HL-60 (cell line): Measurements from ENCODE around the gene CACNA1C.

Experiments
- DNase-seq, 2 experiments: peaks; one replicate each; pipeline ENCODE4 v3.0.0-alpha.2; 2010 to 2020; ENCODE audit warnings: low read depth in 1 of 2, low spot score in 1 of 2
- H3K27ac ChIP-seq: fragments of 250-450 bp; sonication (Bioruptor Pico); replicated peaks from 2 replicates; pipeline ENCODE4 v1.5.1; 2020; ENCODE audit warnings: mild to moderate bottlenecking, moderate library complexity
- H3K27me3 ChIP-seq: fragments of 250-450 bp; sonication (Bioruptor Pico); 2 replicates; pipeline ENCODE4 v1.5.1; 2021; ENCODE audit warnings: mild to moderate bottlenecking, moderate library complexity; ENCODE audit not compliant: insufficient read depth, poor library complexity, severe bottlenecking
- H3K4me3 ChIP-seq: replicated peaks from 2 replicates; pipeline ENCODE4 v1.5.1; 2011; ENCODE audit warnings: mild to moderate bottlenecking, control low read depth, low read length; ENCODE audit not compliant: insufficient read depth
- GABPA ChIP-seq: IDR thresholded peaks from 2 replicates; pipeline ENCODE4 v1.6.1; 2012; ENCODE audit warnings: low read depth
- POLR2AphosphoS5 ChIP-seq: IDR thresholded peaks from 2 replicates; pipeline ENCODE4 v1.6.1; 2012; ENCODE audit warnings: low read depth
- SPI1 ChIP-seq: IDR thresholded peaks from 2 replicates; pipeline ENCODE4 v1.6.1; 2012; ENCODE audit warnings: low read depth, mild to moderate bottlenecking, borderline replicate concordance
- TF ChIP-seq, protein P1 (sequence below): IDR thresholded peaks from one replicate; pipeline ENCODE4 v1.5.1; 2011; ENCODE audit warnings: low read length, control low read depth, inconsistent platforms; ENCODE audit not compliant: insufficient read depth
- TF ChIP-seq, protein P2 (sequence below): IDR thresholded peaks from 2 replicates; pipeline ENCODE4 v1.6.1; 2012; ENCODE audit warnings: low read depth; ENCODE audit not compliant: insufficient replicate concordance

CACNA1C gene

DNA sequence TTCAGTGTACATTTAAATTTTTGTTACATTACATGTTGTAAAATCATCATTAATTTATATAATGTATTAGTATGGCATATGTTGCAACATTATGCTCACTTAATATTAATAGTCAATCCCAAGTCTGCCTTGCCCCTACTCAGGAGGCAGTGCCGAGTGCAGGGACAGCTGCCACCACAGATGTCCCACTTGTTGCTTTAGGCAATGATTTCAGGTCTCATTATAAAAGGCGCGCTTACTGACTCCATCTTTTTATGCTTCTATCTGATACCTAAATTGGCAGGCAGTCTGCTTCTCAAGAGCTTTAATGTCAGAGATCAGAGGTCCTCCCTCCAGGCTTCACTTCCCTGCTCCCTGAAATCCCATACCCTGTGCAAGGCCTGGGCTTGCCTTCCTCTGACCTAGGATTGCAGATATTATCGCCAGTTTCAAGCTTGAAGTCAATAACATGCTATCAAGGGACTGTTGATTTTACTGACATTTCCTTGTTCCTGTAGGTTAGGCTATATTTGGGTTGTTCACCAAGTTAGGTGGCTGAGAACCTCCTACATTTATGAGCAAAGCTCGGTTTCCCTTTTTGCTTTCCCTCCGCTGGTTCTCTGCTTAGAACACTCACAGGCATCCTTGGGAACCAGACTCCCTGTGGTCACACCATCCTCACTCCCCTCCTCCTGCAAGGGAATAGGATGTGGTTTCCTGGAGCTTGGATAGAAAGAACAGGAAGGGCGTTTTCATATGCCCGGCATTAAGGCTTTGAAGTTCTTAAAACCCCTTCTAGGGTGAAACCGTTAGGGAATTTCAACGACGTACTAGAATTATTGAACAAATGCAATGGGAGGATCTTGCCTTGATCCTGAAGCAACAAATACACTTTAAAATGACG lies 533.6 kb downstream of the CACNA1C start:
- no peak for DNase-seq
- TF ChIP-seq POLR2AphosphoS5 (no peak), GABPA (no peak), SPI1 (no peak)
- TF ChIP-seq, protein P1, sequence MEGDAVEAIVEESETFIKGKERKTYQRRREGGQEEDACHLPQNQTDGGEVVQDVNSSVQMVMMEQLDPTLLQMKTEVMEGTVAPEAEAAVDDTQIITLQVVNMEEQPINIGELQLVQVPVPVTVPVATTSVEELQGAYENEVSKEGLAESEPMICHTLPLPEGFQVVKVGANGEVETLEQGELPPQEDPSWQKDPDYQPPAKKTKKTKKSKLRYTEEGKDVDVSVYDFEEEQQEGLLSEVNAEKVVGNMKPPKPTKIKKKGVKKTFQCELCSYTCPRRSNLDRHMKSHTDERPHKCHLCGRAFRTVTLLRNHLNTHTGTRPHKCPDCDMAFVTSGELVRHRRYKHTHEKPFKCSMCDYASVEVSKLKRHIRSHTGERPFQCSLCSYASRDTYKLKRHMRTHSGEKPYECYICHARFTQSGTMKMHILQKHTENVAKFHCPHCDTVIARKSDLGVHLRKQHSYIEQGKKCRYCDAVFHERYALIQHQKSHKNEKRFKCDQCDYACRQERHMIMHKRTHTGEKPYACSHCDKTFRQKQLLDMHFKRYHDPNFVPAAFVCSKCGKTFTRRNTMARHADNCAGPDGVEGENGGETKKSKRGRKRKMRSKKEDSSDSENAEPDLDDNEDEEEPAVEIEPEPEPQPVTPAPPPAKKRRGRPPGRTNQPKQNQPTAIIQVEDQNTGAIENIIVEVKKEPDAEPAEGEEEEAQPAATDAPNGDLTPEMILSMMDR: no peak
- TF ChIP-seq, protein P2, sequence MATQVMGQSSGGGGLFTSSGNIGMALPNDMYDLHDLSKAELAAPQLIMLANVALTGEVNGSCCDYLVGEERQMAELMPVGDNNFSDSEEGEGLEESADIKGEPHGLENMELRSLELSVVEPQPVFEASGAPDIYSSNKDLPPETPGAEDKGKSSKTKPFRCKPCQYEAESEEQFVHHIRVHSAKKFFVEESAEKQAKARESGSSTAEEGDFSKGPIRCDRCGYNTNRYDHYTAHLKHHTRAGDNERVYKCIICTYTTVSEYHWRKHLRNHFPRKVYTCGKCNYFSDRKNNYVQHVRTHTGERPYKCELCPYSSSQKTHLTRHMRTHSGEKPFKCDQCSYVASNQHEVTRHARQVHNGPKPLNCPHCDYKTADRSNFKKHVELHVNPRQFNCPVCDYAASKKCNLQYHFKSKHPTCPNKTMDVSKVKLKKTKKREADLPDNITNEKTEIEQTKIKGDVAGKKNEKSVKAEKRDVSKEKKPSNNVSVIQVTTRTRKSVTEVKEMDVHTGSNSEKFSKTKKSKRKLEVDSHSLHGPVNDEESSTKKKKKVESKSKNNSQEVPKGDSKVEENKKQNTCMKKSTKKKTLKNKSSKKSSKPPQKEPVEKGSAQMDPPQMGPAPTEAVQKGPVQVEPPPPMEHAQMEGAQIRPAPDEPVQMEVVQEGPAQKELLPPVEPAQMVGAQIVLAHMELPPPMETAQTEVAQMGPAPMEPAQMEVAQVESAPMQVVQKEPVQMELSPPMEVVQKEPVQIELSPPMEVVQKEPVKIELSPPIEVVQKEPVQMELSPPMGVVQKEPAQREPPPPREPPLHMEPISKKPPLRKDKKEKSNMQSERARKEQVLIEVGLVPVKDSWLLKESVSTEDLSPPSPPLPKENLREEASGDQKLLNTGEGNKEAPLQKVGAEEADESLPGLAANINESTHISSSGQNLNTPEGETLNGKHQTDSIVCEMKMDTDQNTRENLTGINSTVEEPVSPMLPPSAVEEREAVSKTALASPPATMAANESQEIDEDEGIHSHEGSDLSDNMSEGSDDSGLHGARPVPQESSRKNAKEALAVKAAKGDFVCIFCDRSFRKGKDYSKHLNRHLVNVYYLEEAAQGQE: no peak
- no peak overlapping the region for H3K4me3 ChIP-seq
- no peaks in the 10 kb centered on the region for H3K27me3 ChIP-seq
- H3K27ac ChIP-seq: no peak overlapping the region

DNA sequence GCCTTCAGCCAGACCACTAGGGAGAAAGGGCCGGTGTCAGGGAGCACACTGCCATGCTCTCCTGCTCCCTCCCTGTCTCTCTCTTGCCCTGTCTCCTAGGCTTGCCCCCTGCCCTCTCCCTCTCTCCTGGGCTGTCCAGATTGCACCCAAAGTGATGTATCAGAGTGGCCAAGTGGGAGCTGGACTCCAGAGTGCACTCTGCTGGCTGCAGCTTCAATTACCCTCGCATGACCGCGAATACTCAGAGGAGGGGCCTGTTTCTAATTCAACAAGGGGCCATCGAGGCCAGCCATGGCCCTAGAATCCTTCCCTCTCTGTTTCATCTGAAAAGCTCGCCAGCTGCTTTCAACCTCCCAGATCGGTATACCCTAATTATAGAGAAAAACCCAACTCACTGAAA lies 535.6 kb downstream of the CACNA1C start:
- Histone ChIP-seq H3K27me3 (no peaks in the 10 kb centered on the region), H3K27ac (no peak overlapping the region), H3K4me3 (no peak overlapping the region)
- DNase-seq: no peak
- TF ChIP-seq SPI1: no peak
- TF ChIP-seq, protein P2: no peak
- TF ChIP-seq GABPA: no peak
- no peak for TF ChIP-seq POLR2AphosphoS5
- TF ChIP-seq, protein P1: no peak

DNA sequence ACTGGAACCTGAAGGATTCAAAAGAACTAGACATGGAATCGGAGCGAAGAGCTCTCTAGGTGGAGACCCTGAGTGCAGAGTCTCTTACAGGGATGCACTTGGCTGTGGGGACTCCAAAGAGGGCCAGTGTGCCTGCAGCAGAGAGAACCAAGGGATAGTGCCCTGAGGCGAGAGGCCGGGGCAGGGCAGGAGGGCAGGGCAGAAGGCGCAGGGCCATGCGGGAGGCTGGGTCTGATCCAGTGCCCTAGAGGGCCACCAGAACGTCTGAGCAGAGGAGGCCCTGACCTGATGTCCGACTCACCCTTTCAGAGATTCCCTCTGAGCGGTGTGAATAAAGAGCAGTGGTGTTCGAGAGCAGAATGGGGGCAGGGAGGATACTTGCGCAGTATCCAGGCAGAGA lies 536.6 kb downstream of the CACNA1C start:
- TF ChIP-seq, protein P1: no peak
- Histone ChIP-seq H3K4me3 (no peak overlapping the region), H3K27me3 (no peaks in the 10 kb centered on the region), H3K27ac (no peak overlapping the region)
- no peak for DNase-seq

DNA sequence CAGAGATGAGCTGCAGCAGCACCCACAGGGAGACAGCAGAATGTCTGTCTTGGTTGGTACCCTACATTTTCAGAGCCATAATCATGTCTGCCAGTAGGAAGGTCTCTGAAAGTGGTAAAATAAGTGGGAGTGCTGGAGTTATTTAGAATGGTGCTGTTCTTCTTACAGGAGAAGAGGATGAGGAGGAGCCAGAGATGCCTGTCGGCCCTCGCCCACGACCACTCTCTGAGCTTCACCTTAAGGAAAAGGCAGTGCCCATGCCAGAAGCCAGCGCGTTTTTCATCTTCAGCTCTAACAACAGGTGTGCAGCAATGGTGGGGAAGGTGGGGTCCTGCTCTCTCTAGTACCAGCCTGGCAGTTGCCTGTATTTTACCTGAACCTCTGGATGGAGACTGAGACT lies 540.3 kb downstream of the CACNA1C start:
- no peak for TF ChIP-seq GABPA
- TF ChIP-seq SPI1: no peak
- TF ChIP-seq, protein P2: no peak
- TF ChIP-seq, protein P1: no peak
- no peak for TF ChIP-seq POLR2AphosphoS5
- no peak overlapping the region for H3K4me3 ChIP-seq
- DNase-seq: no peak
- no peaks in the 10 kb centered on the region for H3K27me3 ChIP-seq
- H3K27ac ChIP-seq: no peak overlapping the region
